ENCODE data around the gene TRIM69. TPM values are rescaled to one million over a fixed set of nuclear protein-coding genes. Genes with fewer than 3 reads are reported as not detected.
"Not testable (repeated sequence)": the region's sequence is repeated elsewhere in the genome, so short reads cannot be mapped to it uniquely, and the experiment has no call there.

Gene TRIM69
- polyA plus RNA-seq, 4 donors: 19.7 to 27.8 (median 25.1) TPM

DNA sequence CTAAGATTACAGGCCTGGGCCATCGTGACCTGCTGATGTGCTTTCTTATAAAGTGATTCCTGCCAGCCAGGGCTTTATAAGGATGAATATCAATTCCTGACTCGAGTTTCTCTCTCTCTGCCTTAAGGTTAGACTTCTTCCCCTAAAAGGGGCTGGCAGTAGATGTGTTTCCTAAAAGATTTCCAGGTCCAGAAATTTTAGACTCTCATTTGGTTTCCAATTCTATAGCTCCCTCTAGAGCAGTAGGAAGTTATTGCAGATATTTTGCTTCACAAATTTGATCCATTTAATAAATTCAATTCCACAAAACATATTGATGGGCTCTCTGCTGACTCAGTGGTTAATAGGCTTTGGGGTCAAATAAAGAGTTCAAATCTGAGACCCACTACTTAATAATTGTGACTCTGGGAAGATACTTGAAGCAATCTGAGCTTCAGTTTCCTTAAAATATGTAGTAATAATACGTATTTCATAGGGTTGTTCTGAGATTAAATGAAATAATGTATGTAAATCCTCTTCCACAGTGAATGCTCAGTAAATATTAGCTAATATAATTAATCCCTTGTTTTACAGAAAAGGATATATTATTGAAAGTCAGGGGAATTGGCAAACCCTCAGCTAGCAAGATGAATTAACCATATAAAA, 2.1 kb downstream of the TRIM69 start:
- DNase-seq (ENCODE audit: low read depth in 4 of 4, low spot score in 2 of 4): peak in 1 of 4 donors; percentile 54

DNA sequence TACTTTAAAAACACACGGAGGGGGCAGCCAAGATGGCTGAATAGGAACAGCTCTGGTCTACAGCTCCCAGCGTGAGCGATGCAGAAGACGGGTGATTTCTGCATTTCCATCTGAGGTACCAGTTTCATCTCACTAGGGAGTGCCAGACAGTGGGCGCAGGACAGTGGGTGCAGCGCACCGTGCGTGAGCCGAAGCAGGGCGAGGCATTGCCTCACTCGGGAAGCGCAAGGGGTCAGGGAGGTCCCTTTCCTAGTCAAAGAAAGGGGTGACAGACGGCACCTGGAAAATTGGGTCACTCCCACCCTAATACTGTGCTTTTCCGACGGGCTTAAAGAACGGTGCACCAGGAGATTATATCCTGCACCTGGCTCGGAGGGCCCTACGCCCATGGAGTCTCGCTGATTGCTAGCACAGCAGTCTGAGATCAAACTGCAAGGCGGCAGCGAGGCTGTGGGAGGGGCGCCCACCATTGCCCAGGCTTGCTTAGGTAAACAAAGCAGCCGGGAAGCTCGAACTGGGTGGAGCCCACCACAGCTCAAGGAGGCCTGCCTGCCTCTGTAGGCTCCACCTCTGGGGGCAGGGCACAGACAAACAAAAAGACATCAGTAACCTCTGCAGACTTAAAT, 3.0 kb downstream of the TRIM69 start:
- DNase-seq (ENCODE audit: low read depth in 4 of 4, low spot score in 2 of 4): not testable (repeated sequence)

DNA sequence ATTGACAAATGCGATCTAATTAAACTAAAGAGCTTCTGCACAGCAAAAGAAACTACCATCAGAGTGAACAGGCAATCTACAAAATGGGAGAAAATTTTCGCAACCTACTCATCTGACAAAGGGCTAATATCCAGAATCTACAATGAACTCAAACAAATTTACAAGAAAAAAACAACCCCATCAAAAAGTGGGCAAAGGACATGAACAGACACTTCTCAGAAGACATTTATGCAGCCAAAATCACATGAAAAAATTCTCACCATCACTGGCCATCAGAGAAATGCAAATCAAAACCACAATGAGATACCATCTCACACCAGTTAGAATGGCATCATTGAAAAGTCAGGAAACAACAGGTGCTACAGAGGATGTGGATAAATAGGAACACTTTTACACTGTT, 7.1 kb downstream of the TRIM69 start:
- DNase-seq (ENCODE audit: low read depth in 4 of 4, low spot score in 2 of 4): not testable (repeated sequence)

DNA sequence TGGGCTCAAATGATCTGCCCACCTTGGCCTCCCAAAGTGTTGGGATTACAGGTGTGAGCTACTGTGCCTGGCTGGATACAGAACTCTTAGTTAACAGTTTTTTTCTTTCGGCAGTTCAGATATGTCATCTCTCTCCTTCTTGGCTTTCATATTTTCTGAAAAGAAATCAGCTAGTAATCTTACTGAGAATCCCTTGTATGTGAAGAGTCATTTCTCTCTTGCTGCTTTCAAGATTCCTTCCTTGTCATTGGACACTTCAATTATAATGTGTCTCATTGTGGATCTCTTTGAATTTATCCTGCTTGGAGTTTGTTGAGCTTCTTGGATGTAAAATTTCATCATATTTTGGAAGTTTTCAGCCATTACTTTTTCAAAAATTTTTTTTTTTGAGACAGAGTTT, 17.0 kb downstream of the TRIM69 start:
- DNase-seq (ENCODE audit: low read depth in 4 of 4, low spot score in 2 of 4): no peak

DNA sequence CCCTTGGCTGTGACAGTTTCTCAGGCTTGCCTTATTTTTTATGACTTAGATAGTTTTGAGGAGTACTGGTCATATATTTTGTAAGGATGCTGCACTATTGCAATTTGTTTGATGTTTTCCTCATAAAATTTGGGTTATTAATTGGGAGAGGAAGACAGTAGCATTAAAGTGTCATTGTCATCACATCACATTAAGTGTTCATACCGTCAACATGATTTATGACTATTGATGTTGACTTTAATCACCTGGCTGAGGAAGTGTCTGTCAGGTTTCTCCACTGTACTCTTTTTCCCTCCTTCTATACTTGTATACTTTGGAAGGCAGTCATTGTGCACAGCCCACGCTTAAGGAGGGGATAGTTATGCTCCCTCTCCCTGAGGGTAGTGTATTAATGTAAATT, 26.9 kb downstream of the TRIM69 start:
- DNase-seq (ENCODE audit: low read depth in 4 of 4, low spot score in 2 of 4): no peak

DNA sequence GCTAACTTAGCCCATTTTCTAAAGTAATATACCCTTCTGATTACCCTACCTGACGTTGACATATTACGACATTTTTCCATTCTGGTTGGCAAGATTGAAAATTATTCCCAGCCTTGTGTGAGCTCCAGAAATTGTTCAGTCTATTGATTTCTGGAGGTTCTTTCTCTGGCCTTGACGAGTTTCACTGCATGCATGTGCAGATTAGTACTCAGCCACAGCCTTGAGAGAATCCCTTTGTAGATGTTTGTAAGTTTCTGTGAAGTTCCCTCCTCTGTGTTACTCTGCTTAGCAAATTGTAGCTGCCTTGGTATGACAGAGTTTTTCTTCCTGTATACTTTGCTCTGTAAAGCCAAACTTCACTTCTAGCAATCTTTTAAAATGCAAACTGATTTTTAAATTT, 27.5 kb downstream of the TRIM69 start:
- DNase-seq (ENCODE audit: low read depth in 4 of 4, low spot score in 2 of 4): no peak

DNA sequence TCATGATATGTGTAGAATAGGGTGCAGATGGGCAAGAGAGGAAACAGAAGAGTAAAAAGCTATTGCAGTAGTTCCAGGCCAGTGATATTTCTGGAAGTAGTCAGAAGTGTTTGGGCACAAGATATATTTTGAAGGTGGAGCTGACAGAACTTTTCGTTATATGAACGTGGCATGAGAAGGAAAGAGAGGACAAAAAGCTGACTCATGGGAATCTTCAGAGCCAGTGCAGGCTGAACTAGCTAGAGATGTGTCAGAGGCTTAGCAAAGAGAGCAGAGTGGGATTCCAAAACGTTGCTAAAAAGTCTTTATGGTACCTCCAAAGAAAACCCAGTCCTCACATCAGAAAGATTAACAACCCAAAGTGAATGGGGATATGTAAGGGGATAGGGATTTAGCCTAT, 28.7 kb downstream of the TRIM69 start:
- DNase-seq (ENCODE audit: low read depth in 4 of 4, low spot score in 2 of 4): no peak

DNA sequence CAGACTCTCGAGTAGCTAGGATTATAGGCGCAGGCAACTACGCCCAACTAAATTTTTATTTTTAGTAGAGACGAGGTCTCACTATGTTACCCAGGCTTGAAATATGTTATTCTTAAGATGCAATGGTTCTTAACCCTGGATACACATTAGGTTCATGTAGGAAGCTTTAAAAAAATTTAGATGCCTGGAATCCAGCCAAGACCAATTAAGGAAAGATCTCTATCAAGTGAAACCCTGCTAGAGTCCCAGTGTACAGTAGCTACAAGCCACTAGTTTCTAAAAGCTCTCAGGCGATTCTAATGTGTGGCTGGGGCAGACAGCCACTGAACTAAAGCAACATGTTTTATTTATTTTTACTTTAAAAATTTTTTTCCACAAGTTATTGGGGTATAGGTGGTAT, 33.2 kb downstream of the TRIM69 start:
- peak in 2 of 4 donors; percentile 13 to 43 for DNase-seq (ENCODE audit: low read depth in 4 of 4, low spot score in 2 of 4)

DNA sequence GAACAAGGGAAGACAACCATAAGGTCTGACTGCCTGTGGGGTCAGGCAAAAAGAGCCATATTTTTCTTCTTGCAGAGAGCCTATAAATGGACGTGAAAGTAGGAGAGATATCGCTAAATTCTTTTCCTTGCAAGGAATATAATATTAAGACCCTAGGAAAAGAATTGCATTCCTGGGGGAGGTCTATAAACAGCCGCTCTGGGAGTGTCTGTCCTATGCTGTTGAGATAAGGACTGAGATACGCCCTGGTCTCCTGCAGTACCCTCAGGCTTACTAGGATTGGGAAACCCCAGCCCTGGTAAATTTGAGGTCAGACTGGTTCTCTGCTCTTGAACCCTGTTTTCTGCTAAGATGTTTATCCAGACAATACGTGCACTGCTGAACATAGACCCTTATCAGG, 34.4 kb downstream of the TRIM69 start:
- DNase-seq (ENCODE audit: low read depth in 4 of 4, low spot score in 2 of 4): not testable (repeated sequence)

DNA sequence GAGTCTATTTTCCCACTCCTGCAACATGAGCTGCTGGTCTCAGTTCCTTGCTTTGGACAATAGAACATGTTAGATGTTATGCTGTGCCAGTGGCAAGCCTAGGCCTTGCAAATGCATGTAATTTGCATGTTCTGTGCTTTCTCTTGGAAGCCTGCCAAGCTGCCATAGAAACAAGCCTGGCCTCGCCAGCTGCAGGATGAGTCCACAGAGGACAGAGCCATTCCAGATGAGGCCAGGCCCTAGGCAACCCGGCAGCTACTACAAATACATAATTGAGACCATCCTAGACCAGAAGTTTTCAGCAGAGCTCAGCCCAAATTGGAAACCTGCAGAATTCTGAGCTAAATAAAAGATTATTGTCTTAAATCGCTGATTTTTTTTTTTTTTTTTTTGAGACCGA, 39.6 kb downstream of the TRIM69 start:
- peak in 1 of 4 donors; percentile 5 for DNase-seq (ENCODE audit: low read depth in 4 of 4, low spot score in 2 of 4)

DNA sequence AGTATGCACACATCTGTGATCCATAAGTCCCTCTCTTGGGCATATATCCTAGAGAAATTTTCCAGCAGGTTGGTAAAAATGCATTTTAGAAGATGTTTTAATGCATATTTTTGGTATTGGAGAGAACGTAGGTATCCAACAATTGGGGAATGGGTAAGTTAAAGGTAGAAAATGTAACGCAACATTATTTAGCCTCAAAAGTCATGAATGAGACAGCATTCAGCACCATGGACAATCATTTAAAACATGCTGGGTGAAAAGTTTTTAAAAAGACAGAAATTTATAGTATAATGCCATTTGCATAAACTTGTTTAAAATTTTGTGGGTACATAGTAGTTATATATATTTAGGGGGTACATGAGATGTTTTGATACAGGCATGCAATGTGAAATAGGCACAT, 43.4 kb downstream of the TRIM69 start:
- DNase-seq (ENCODE audit: low read depth in 4 of 4, low spot score in 2 of 4): no peak

DNA sequence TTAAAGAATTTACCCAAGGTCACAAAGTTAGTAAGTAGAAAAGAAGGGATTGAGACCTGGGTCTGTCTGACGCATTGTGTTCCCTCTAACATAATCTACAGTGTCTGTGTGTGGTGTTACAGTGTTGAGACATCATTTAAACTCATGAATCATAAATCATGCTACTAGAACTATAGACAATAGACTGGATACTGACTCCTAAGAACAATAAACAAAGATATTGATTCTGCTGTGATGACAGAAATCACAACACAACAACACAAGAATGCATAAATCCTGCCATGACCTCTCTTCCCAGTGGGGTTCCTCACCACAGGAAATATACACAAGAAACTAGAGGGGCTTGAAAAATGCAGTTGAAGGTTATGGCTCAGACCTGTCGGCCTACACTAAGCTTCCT, 44.3 kb downstream of the TRIM69 start:
- DNase-seq (ENCODE audit: low read depth in 4 of 4, low spot score in 2 of 4): no peak

DNA sequence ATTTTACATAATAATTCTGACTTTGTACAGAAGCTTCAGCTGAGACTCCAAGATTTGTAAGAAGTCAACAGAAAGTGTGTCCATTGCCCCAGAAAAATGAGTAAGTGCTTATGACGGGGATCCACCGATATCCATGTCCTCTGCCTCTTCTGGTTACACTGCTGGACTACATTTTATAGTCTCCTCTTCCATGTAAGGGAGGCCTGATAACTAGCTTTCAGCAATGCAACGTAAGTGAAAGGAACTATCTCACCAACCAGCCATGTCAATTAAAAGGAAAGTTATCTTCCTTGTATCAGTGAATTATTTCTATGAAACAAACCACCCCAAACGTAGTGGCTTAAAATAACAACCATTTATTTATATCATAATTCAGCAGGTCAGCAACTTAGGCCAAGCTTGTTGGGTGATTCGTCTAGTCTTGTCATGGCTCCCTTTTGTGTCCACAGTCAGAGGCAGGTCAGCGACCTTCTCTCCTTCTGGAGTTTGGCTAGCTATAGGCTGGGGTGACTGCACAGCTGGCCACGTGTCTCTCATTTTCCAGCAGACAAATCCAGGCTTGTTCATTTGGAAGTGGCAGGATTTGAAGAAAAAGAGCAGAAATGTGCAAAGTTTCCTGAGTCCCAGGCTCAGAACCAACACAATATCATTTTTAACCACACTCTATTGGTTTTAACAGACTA, 44.9 kb downstream of the TRIM69 start:
- no peak for DNase-seq (ENCODE audit: low read depth in 4 of 4, low spot score in 2 of 4)

DNA sequence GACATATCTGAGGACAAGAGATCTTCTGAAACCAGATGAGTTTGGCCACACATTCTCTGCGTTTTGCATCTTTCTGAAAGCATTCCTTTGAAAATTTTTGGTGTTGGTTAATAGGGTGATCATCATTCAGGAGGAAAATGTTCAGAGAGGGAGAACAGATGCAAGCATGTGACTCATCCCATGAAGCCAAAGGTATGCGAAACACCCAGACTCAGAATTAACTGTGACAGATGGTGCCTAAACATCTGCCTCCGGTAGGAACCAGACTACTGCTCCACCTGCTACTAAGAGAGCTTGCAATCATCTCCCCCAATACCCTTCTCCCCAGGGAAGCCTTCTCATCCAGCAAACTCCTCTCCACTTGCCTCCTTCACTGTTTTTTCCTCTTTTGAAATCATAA, 46.2 kb downstream of the TRIM69 start:
- DNase-seq (ENCODE audit: low read depth in 4 of 4, low spot score in 2 of 4): no peak

DNA sequence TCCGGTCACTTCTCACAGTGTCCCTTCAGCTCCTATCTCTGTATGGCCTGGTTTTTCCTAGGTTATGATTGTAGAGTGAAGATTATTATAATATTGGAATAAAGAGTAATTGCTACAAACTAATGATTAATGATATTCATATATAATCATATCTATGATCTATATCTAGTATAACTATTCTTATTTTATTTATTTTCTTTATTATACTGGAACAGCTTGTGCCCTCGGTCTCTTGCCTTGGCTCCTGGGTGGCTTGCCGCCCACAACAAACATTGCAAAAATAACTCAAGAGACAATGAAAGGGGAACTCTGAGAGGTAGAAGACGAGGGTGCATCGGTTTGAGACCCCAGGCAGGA, 48.6 kb downstream of the TRIM69 start:
- not testable (repeated sequence) for DNase-seq (ENCODE audit: low read depth in 4 of 4, low spot score in 2 of 4)

DNA sequence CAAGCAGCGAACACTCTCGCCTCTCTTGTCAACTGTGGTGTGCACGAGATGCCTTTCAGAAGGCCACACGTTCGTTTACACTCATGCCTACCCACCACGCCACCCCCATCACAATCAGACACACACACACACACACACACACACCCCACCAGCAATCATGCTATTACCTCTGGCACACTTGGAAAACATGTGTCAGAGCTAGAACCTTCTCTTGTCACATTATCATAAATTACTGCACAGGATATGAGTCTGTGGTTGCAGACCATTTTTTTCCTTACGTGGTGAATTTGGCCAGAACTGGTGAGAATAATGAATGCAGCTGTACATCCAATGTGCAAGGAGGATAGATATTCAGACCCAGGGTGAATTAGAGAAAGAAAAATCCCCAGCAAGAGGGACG, 52.4 kb downstream of the TRIM69 start:
- DNase-seq (ENCODE audit: low read depth in 4 of 4, low spot score in 2 of 4): no peak

DNA sequence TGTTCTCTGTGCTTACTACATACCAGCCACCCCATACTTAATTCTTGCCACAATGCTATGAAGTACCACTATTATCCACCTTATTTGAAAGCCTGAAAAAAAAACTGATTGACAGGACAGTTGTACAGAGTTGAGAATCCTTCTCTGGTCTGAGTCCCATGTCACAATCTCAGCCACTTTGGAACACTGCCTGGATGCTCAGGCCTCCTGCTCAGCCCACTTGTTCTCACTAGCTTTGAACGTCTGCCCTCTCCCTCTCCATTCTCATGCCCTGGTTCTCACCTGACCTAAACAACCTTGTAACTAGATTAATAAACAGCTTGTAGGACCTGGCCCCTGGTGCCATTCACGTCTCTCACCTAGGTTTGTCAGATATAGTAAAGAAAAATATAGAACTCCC, 53.9 kb downstream of the TRIM69 start:
- DNase-seq (ENCODE audit: low read depth in 4 of 4, low spot score in 2 of 4): no peak

DNA sequence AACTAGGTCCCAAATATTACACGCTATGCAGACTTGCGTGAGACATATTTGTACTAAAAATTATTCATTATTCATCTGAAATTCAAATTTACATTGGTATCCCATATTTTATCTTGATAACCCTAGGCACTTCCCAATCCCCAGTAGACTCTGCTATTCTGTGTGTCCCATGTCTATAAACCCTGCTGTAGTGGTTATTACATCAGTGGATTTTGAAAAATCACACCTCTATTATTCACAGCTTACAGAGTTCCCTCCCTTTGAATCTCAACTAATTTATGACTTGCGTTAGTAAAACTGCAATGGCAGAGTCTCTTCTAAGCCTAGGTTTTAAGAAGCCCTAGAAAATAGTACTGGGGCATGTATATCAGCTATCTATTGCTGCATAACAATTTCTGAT, 54.3 kb downstream of the TRIM69 start:
- DNase-seq (ENCODE audit: low read depth in 4 of 4, low spot score in 2 of 4): no peak

DNA sequence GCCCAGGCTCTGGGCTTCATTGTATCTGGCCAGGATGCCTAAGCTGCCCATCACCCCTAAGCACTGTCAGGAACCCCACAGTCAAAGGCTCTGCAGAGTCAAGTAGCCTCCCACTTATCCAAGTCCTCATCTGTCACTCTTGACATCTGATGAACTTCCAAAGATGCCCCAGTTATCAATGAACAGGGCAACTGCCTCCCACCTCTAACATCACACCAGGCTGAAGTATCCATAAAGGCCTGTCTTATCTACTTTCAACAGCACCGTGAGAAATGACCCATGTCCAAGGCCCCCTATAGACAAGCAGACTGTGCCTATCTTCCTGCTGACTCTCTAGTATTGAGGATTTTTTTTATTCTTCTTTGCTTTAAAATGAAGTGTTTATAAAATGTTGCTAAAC, 56.4 kb downstream of the TRIM69 start:
- DNase-seq (ENCODE audit: low read depth in 4 of 4, low spot score in 2 of 4): no peak

DNA sequence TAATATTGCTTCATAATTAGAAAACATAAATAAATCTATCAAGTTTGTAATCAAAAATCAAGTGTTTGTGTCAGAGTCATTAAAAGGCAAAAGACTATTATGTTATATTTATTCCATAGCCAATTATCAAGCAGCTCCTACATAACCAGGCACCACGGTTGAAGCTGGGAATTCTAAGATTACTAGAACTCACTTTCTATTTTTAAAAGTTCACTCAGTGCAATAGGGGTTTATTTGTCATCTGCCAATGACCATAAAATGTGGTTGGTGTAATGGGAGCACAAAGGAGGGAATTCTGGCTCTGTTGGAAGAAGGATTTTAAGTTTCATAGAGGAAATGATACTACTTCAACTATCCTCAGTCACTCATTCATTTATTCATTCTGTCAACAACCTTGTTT, 57.7 kb downstream of the TRIM69 start:
- no peak for DNase-seq (ENCODE audit: low read depth in 4 of 4, low spot score in 2 of 4)

DNA sequence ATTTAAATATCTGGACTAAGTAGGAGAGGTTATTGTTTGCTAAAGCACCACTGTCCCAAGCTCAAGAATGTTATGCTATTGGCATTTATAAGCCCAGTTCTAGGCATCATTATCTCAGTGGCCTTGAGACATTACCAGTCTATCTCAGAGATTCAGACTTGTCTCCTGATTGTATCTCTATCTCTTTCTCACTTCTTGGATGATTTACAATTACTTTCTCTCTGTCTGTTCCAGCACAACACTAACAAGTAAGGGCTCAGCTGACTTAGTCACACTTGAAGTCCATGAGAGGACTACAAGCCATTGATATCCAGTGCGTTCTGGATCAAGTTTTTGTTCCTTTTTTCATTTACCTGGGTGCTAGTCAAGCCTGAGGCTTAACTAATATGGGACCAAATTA, 60.2 kb downstream of the TRIM69 start:
- DNase-seq (ENCODE audit: low read depth in 4 of 4, low spot score in 2 of 4): no peak

DNA sequence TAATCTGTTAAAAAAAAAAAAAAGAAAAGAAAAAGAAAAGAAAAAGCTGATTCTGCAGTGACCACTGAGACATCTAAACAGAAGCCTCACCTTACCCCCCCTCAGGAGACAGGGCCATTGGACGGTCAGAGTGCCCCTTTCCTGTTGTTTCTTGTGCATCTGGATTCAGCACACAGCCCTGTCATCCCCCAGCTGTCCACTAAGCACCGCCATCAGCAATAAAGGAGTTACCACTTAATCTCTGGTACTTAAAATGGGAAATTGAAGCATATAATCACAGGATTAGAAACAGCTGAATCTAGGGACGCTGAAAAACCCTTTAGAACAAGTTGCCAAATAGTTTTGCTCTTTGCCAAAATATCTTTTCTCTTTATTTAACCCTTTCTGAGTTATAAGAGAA, 62.5 kb downstream of the TRIM69 start:
- no peak for DNase-seq (ENCODE audit: low read depth in 4 of 4, low spot score in 2 of 4)
